ENCODE data around the gene PAMR1.
"Not testable (repeated sequence)": the region's sequence is repeated elsewhere in the genome, so short reads cannot be mapped to it uniquely, and the experiment has no call there.

The PAMR1 gene

GRCh38 chr11:35525501-35526175 lies at the start of gene PAMR1:
PAMR1 (minus strand) TSS chr11:35525616; CDS start chr11:35525585, 31 bp downstream.
- DNase-seq (ENCODE audit: low spot score): no peak

GRCh38 chr11:35571696-35572095 lies 46.3 kb upstream of the PAMR1 start:
- no peak for DNase-seq (ENCODE audit: low spot score)

GRCh38 chr11:35567737-35568465 lies 42.5 kb upstream of the PAMR1 start:
- no peak for DNase-seq (ENCODE audit: low spot score)

- no peak for DNase-seq (ENCODE audit: low spot score)
These were observed 41.5 kb upstream of the PAMR1 start for GRCh38 chr11:35566885-35567284.

- no peak for DNase-seq (ENCODE audit: low spot score)
These were observed 40.8 kb upstream of the PAMR1 start for GRCh38 chr11:35566181-35566580.

- DNase-seq (ENCODE audit: low spot score): no peak
These were observed 38.8 kb upstream of the PAMR1 start for GRCh38 chr11:35564245-35564595.

GRCh38 chr11:35563484-35564244 lies 38.2 kb upstream of the PAMR1 start:
- no peak for DNase-seq (ENCODE audit: low spot score)

- DNase-seq (ENCODE audit: low spot score): no peak
These were observed 34.5 kb upstream of the PAMR1 start for GRCh38 chr11:35559949-35560348.

- DNase-seq (ENCODE audit: low spot score): no peak
These were observed 33.1 kb upstream of the PAMR1 start for GRCh38 chr11:35558513-35558912.

- DNase-seq (ENCODE audit: low spot score): no peak
These were observed 30.1 kb upstream of the PAMR1 start for GRCh38 chr11:35555488-35555887.

- DNase-seq (ENCODE audit: low spot score): no peak
These were observed 29.3 kb upstream of the PAMR1 start for GRCh38 chr11:35554491-35555437.

- no peak for DNase-seq (ENCODE audit: low spot score)
These were observed 28.4 kb upstream of the PAMR1 start for GRCh38 chr11:35553831-35554230.

- no peak for DNase-seq (ENCODE audit: low spot score)
These were observed 27.6 kb upstream of the PAMR1 start for GRCh38 chr11:35553021-35553420.

GRCh38 chr11:35552616-35553015 lies 27.2 kb upstream of the PAMR1 start:
- DNase-seq (ENCODE audit: low spot score): no peak

- no peak for DNase-seq (ENCODE audit: low spot score)
These were observed 25.1 kb upstream of the PAMR1 start for GRCh38 chr11:35550374-35551036.

- no peak for DNase-seq (ENCODE audit: low spot score)
These were observed 24.4 kb upstream of the PAMR1 start for GRCh38 chr11:35549787-35550186.

- DNase-seq (ENCODE audit: low spot score): no peak
These were observed 23.6 kb upstream of the PAMR1 start for GRCh38 chr11:35548925-35549561.

- not testable (repeated sequence) for DNase-seq (ENCODE audit: low spot score)
These were observed 22.6 kb upstream of the PAMR1 start for GRCh38 chr11:35547995-35548394.

- no peak for DNase-seq (ENCODE audit: low spot score)
These were observed 20.9 kb upstream of the PAMR1 start for GRCh38 chr11:35546317-35546716.

GRCh38 chr11:35545391-35546003 lies 20.1 kb upstream of the PAMR1 start:
- DNase-seq (ENCODE audit: low spot score): no peak
